NCI-H345 (cell line): ENCODE data around the gene CCND1.
A peak's percentile ranks its signal among the peaks of the same experiment; 100 is the strongest.

Experiments used
- DNase-seq: peaks from one replicate; lab custom pipeline; 2025; lab: John Stamatoyannopoulos, UW

The CCND1 gene

GRCh38 chr11:69641681-69642548, 959 bp downstream of the CCND1 start:
- no peak for DNase-seq

GRCh38 chr11:69642549-69642912, 1.6 kb downstream of the CCND1 start:
- DNase-seq, result no peak

- peak; percentile 74 for DNase-seq
These were observed 2.1 kb downstream of the CCND1 start for GRCh38 chr11:69642913-69643632.

- DNase-seq, result no peak
These were observed 2.7 kb downstream of the CCND1 start for GRCh38 chr11:69643646-69644045.

- peak; percentile 32 for DNase-seq
These were observed 3.4 kb downstream of the CCND1 start for GRCh38 chr11:69644071-69644961.

GRCh38 chr11:69644962-69645675, 4.2 kb downstream of the CCND1 start:
- DNase-seq, result no peak

- peak; percentile 27 for DNase-seq
These were observed 5.0 kb downstream of the CCND1 start for GRCh38 chr11:69645801-69646492.

- no peak for DNase-seq
These were observed 5.8 kb downstream of the CCND1 start for GRCh38 chr11:69646493-69647389.

GRCh38 chr11:69647390-69647748, 6.4 kb downstream of the CCND1 start:
- DNase-seq, result no peak

GRCh38 chr11:69647761-69648497, 7.0 kb downstream of the CCND1 start:
- DNase-seq, result no peak

- no peak for DNase-seq
These were observed 8.0 kb downstream of the CCND1 start for GRCh38 chr11:69648679-69649575.

GRCh38 chr11:69649576-69649900, 8.6 kb downstream of the CCND1 start:
- no peak for DNase-seq

- DNase-seq, result no peak
These were observed 9.3 kb downstream of the CCND1 start for GRCh38 chr11:69650081-69650831.

- DNase-seq, result no peak
These were observed 9.9 kb downstream of the CCND1 start for GRCh38 chr11:69650832-69651344.

- DNase-seq, result no peak
These were observed 11.1 kb downstream of the CCND1 start for GRCh38 chr11:69651834-69652620.

- DNase-seq, result no peak
These were observed 12.0 kb downstream of the CCND1 start for GRCh38 chr11:69652999-69653398.
